GM13976 (cell line): ENCODE data around the gene PRR18.
A peak's percentile ranks its signal among the peaks of the same experiment; 100 is the strongest.

ENCODE experiments used
- DNase-seq: peaks from one replicate; pipeline ENCODE4 v3.0.0; 2012; ENCODE audit warnings: low spot score
- CTCF ChIP-seq: IDR thresholded peaks from 2 replicates; pipeline ENCODE4 v1.5.1; 2012; ENCODE audit warnings: borderline replicate concordance, mild to moderate bottlenecking; ENCODE audit not compliant: insufficient read depth; ENCODE audit errors: extremely low read depth, missing control alignments, control extremely low read depth
- in situ Hi-C: fragments of 300-500 bp; cut with MboI; formaldehyde crosslinking; loops from one replicate; pipeline ENCODE4 v1.12.0; 2022; ENCODE audit warnings: low sequenced_read_pairs, mixed read lengths, inconsistent platforms; ENCODE audit not compliant: unreplicated experiment

PRR18 gene

GRCh38 chr6:166258854-166259276 is 49.3 kb downstream of the PRR18 start:
- in situ Hi-C loops, result no loop called here
- peak; percentile 40 for DNase-seq
- no peak for TF ChIP-seq CTCF

DNA sequence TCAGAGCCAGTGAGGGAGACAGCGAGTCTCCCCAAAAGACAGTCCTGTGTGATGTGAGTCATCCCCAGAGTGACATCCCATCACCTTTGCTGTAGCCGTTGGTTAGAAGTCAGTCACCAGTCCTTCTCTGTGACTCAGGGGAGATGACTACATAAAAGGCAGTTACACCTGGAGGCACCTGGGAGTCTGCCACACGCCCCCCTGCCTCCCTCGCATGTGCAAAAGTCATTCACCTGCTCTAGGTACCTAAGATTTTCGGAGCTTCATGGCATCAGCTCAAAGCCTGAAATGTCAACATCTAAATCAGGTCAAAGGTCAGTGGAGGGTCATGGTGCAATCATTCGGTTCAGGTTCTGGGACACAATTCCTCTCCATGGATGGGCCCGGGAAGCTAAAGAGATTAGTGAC is 50.3 kb downstream of the PRR18 start:
- no peak for DNase-seq
- in situ Hi-C loops, result no loop called here
- no peak for TF ChIP-seq CTCF
